Fibroblast of lung (primary cell): ENCODE measurements around the gene TFCP2. TPM values are rescaled to one million over a fixed set of nuclear protein-coding genes. Genes with fewer than 3 reads are reported as not detected.

ENCODE experiments used
- DNase-seq, 2 donors: peaks; one replicate each; pipeline versions ENCODE4 v3.0.0 to v3.0.0-alpha.2; 2010; ENCODE audit warnings: low read depth in 2 of 2
- H2AFZ ChIP-seq: 2 replicates; pipeline ENCODE4 v1.5.1; 2012; ENCODE audit warnings: low read length, control low read depth, inconsistent platforms
- H3K27ac ChIP-seq: 2 replicates; pipeline ENCODE4 v1.5.1; 2011; ENCODE audit warnings: low read length, control low read depth; ENCODE audit not compliant: insufficient read depth
- H3K27me3 ChIP-seq: 2 replicates; pipeline ENCODE4 v1.5.1; 2011; ENCODE audit warnings: mild to moderate bottlenecking, low read length; ENCODE audit not compliant: control insufficient read depth, insufficient read depth
- H3K36me3 ChIP-seq: 2 replicates; pipeline ENCODE4 v1.5.1; 2011; ENCODE audit warnings: low read length; ENCODE audit not compliant: control insufficient read depth, insufficient read depth
- H3K4me1 ChIP-seq: 2 replicates; pipeline ENCODE4 v1.5.1; 2011; ENCODE audit warnings: low read length; ENCODE audit not compliant: control insufficient read depth, insufficient read depth; ENCODE audit errors: extremely low read depth
- H3K4me2 ChIP-seq: 2 replicates; pipeline ENCODE4 v1.5.1; 2011; ENCODE audit warnings: low read length, control low read depth; ENCODE audit not compliant: insufficient read depth; ENCODE audit errors: extremely low read depth
- H3K4me3 ChIP-seq, 4 experiments: fragments of 200-600 bp in 1 of 4; sonication (generic) in 1 of 4; replicated peaks in 1 of 4; 2 replicates each; pipeline ENCODE4 v1.5.1; 2011 to 2016; ENCODE audit warnings: low read length in 4 of 4, low read depth in 3 of 4, mild to moderate bottlenecking in 3 of 4, control low read depth in 2 of 4, inconsistent platforms in 1 of 4, mixed read lengths in 1 of 4; ENCODE audit not compliant: insufficient read depth in 1 of 4; ENCODE audit errors: control extremely low read depth in 1 of 4
- H3K79me2 ChIP-seq: 2 replicates; pipeline ENCODE4 v1.5.1; 2012; ENCODE audit warnings: mild to moderate bottlenecking, low read length, inconsistent platforms; ENCODE audit not compliant: control insufficient read depth, insufficient read depth
- H3K9ac ChIP-seq: 2 replicates; pipeline ENCODE4 v1.5.1; 2011; ENCODE audit warnings: mild to moderate bottlenecking, low read length, control low read depth; ENCODE audit not compliant: insufficient read depth
- H3K9me3 ChIP-seq: 2 replicates; pipeline ENCODE4 v1.5.1; 2012; ENCODE audit warnings: low read depth, low read length; ENCODE audit not compliant: control insufficient read depth, insufficient read depth
- H4K20me1 ChIP-seq: 2 replicates; pipeline ENCODE4 v1.5.1; 2011; ENCODE audit warnings: low read length; ENCODE audit not compliant: control insufficient read depth, insufficient read depth; ENCODE audit errors: extremely low read depth
- EZH2 ChIP-seq: IDR thresholded peaks from 2 replicates; pipeline ENCODE4 v1.5.1; 2012; ENCODE audit warnings: low read length, control low read depth, mild to moderate bottlenecking; ENCODE audit errors: missing control alignments
- polyA plus RNA-seq, 2 donors: library from polyadenylated mRNA; depleted of rRNA in 1 of 2; stranded (reverse) in 1 of 2; unstranded in 1 of 2; fragments of >200 nt; gene quantifications; 2 replicates each; pipeline ENCODE4 v1.2.1, GENCODE V29; 2011 to 2012; ENCODE audit warnings: missing spikeins in 1 of 2
- total RNA-seq: library from RNA; depleted of rRNA; stranded (reverse); fragments of >200 nt; gene quantifications from 2 replicates; pipeline ENCODE4 v1.2.1, GENCODE V29; 2014
- TF ChIP-seq, protein P1 (sequence below), 2 donors: IDR thresholded peaks in 1 of 2; conservative IDR thresholded peaks in 1 of 2; 1 replicate in 1 of 2; 2 replicates in 1 of 2; pipeline ENCODE4 v1.5.1; 2011 to 2012; ENCODE audit warnings: low read length in 2 of 2, control low read depth in 1 of 2, inconsistent platforms in 1 of 2, low read depth in 1 of 2, mild to moderate bottlenecking in 1 of 2

Gene TFCP2
- total and polyA plus RNA-seq, 2 donors (not counting 1 experiment from before 2014, with no cell fraction given): 9.4 to 23.0 TPM

DNA sequence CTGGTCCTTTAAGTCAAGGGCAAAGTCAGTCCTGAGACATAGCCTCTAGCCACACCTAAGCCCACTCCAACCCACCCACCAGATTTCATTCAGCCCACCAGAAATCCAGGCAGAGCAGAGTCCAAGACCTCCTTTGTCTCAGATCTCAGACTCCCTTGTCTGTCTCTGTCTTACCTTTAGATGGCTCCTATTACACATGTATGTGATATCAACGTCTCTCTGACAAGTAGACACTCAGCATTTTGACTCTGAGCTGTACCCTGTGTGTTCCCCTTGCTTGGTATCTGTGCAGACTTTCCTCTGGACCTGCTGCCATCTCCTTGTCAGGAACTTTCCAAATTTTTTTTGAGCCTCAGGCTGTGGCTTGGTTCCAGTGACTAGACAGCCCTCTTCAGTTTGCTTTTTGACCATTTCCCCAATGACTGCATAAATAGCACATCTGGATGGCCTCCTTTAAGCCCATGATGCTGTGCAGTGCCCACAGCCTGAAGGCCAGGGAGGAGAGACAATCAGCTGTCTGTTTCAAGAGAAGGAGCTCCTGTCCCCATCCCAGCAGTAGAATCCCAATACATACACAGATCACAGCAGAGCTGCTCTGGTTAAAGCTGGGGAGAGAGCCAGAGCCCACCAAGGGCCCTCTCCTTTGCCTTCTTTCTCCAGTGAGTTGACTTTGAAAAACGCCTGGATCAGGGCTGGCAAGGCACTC is 37.9 kb upstream of the TFCP2 start:
- Histone ChIP-seq H3K4me1 (no peaks in the 10 kb centered on the region), H3K27me3 (no peaks in the 10 kb centered on the region), H2AFZ (no peak overlapping the region), H4K20me1 (no peaks in the 10 kb centered on the region), H3K36me3 (no peaks in the 10 kb centered on the region), H3K9ac (no peak overlapping the region), H3K4me2 (no peak overlapping the region), H3K27ac (no peak overlapping the region), H3K79me2 (no peaks in the 10 kb centered on the region), H3K4me3 (no peak overlapping the region), H3K9me3 (no peaks in the 10 kb centered on the region)
- no peak for TF ChIP-seq EZH2
- TF ChIP-seq, protein P1, sequence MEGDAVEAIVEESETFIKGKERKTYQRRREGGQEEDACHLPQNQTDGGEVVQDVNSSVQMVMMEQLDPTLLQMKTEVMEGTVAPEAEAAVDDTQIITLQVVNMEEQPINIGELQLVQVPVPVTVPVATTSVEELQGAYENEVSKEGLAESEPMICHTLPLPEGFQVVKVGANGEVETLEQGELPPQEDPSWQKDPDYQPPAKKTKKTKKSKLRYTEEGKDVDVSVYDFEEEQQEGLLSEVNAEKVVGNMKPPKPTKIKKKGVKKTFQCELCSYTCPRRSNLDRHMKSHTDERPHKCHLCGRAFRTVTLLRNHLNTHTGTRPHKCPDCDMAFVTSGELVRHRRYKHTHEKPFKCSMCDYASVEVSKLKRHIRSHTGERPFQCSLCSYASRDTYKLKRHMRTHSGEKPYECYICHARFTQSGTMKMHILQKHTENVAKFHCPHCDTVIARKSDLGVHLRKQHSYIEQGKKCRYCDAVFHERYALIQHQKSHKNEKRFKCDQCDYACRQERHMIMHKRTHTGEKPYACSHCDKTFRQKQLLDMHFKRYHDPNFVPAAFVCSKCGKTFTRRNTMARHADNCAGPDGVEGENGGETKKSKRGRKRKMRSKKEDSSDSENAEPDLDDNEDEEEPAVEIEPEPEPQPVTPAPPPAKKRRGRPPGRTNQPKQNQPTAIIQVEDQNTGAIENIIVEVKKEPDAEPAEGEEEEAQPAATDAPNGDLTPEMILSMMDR (conservative IDR thresholded peaks at IDR 0.05 in 1 of 2, IDR thresholded peaks at IDR 0.05 in 1 of 2; ENCODE audit: low read depth in 1 of 2, low read length in 2 of 2): no peak
- DNase-seq: no peak

DNA sequence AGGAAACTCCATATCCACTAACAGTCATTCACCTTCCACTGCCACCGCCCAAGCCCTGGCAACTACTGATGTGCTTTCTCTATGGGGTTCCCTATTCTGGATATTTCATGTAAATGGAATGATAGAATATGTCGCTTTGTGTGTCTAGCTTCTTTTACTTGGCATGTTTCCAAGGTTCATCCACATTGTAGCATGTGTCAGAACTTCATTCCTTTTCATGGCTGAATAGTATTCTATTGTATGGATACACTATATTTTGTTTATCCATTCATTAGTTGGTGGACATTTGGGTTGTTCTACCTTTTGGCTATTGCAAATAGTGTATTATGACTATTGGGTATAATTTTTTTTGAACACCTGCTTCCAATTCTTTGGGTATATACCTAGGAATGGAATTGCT is 36.3 kb upstream of the TFCP2 start:
- no peak overlapping the region for H3K4me3 ChIP-seq
- H2AFZ ChIP-seq: no peak overlapping the region
- no peaks in the 10 kb centered on the region for H3K36me3 ChIP-seq
- H4K20me1 ChIP-seq: no peaks in the 10 kb centered on the region
- no peaks in the 10 kb centered on the region for H3K79me2 ChIP-seq
- no peaks in the 10 kb centered on the region for H3K4me1 ChIP-seq
- TF ChIP-seq EZH2: no peak
- TF ChIP-seq, protein P1 (conservative IDR thresholded peaks at IDR 0.05 in 1 of 2, IDR thresholded peaks at IDR 0.05 in 1 of 2; ENCODE audit: low read depth in 1 of 2, low read length in 2 of 2): no peak
- H3K4me2 ChIP-seq: no peak overlapping the region
- no peaks in the 10 kb centered on the region for H3K27me3 ChIP-seq
- H3K9ac ChIP-seq: no peak overlapping the region
- H3K9me3 ChIP-seq: no peaks in the 10 kb centered on the region
- DNase-seq: no peak
- H3K27ac ChIP-seq: no peak overlapping the region

DNA sequence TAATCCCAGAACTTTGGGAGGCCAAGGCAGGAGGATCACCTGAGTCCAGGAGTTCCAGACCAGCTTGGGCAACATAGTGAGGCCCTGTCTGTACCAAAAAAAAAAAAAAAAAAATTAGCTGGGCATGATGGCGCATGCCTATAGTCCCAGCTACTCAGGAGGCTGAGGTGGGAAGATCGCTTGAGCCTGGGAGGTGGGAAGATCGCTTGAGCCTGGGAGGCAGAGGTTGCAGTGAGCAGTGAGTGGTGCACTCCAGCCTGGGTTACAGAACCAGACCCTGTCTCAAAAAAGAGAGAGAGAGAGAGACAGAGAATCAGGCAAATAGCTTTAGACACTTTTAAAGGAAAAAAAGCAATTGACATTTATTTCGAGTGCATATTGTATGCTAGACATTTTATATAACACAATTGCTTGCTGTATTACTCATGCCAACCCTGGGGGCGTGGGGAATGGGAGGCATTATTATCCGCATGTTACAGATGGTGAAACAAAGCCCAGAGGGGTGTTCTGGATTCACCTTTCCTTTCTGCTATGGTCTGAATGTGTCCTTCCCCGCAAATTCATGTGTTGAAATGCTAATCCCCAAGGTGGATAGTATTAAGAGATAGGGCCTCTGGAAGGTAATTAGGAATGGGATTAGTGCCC is 35.2 kb upstream of the TFCP2 start:
- no peak overlapping the region for H3K4me3 ChIP-seq
- no peaks in the 10 kb centered on the region for H3K36me3 ChIP-seq
- H3K9me3 ChIP-seq: no peaks in the 10 kb centered on the region
- no peaks in the 10 kb centered on the region for H4K20me1 ChIP-seq
- H3K79me2 ChIP-seq: no peaks in the 10 kb centered on the region
- DNase-seq: no peak
- no peak overlapping the region for H2AFZ ChIP-seq
- no peak overlapping the region for H3K27ac ChIP-seq
- TF ChIP-seq EZH2: no peak
- TF ChIP-seq, protein P1 (conservative IDR thresholded peaks at IDR 0.05 in 1 of 2, IDR thresholded peaks at IDR 0.05 in 1 of 2; ENCODE audit: low read depth in 1 of 2, low read length in 2 of 2): no peak
- H3K27me3 ChIP-seq: no peaks in the 10 kb centered on the region
- H3K4me2 ChIP-seq: no peak overlapping the region
- H3K9ac ChIP-seq: no peak overlapping the region
- H3K4me1 ChIP-seq: no peaks in the 10 kb centered on the region
